Measurements from ENCODE around the gene PRR12. TPM values are rescaled to one million over a fixed set of nuclear protein-coding genes. Genes with fewer than 3 reads are reported as not detected.

Gene PRR12
- total RNA-seq, 3 donors from 2014 or later, result 24.2 to 37.3 (median 26.2) TPM

DNA sequence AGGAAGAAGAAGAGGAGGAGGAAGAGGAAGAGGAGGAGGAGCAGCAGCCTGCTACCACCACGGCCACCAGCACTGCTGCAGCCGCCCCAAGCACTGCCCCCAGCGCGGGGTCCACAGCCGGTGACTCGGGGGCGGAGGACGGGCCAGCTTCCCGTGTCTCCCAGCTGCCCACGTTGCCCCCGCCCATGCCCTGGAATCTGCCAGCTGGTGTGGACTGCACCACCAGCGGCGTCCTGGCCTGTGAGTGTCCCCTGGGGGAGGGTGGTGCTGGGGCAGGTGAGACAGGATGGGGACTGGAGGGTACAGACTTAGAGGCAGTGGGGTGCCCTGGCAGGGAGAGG is 62.5 kb downstream of the PRR12 start:
- TF ChIP-seq, protein P1, sequence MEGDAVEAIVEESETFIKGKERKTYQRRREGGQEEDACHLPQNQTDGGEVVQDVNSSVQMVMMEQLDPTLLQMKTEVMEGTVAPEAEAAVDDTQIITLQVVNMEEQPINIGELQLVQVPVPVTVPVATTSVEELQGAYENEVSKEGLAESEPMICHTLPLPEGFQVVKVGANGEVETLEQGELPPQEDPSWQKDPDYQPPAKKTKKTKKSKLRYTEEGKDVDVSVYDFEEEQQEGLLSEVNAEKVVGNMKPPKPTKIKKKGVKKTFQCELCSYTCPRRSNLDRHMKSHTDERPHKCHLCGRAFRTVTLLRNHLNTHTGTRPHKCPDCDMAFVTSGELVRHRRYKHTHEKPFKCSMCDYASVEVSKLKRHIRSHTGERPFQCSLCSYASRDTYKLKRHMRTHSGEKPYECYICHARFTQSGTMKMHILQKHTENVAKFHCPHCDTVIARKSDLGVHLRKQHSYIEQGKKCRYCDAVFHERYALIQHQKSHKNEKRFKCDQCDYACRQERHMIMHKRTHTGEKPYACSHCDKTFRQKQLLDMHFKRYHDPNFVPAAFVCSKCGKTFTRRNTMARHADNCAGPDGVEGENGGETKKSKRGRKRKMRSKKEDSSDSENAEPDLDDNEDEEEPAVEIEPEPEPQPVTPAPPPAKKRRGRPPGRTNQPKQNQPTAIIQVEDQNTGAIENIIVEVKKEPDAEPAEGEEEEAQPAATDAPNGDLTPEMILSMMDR (IDR thresholded peaks at IDR 0.05), result no peak
- DNase-seq, result no peak
- no peaks in the 10 kb centered on the region for H3K9me3 ChIP-seq
- peaks cover 7% of the 10 kb centered on the region for H3K36me3 ChIP-seq (ENCODE audit: low read depth)
- no peak overlapping the region for H3K4me3 ChIP-seq
- H3K4me1 ChIP-seq (ENCODE audit: low read depth), result no peaks in the 10 kb centered on the region
- intact Hi-C loops (cut with DNase I, micrococcal nuclease), result no loop called here
- ATAC-seq, result no peak

DNA sequence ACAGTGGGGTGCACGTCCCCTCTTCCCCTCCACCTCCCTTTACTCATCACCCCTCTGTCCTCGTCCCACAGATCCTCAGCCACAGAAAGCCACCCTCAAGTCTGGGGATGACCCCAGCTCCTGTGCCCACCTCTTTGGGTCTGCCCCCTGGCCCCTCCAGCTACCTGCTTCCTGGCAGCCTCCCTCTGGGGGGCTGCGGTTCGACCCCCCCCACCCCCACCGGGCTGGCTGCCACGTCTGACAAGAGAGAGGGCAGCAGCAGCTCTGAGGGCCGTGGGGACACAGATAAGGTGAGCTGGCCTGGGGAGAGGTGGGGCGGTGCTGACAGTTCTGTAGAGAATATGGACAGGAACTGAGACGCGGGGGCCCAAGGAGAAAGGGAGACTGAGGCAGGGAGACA is 63.6 kb downstream of the PRR12 start:
- H3K9me3 ChIP-seq, result no peaks in the 10 kb centered on the region
- no peak for DNase-seq
- H3K36me3 ChIP-seq (ENCODE audit: low read depth), result peaks cover 7% of the 10 kb centered on the region
- no peak overlapping the region for H3K4me3 ChIP-seq
- TF ChIP-seq, protein P1 (IDR thresholded peaks at IDR 0.05), result no peak
- H3K4me1 ChIP-seq (ENCODE audit: low read depth), result no peaks in the 10 kb centered on the region
- no peak for ATAC-seq
- intact Hi-C loops (cut with DNase I, micrococcal nuclease), result no loop called here

DNA sequence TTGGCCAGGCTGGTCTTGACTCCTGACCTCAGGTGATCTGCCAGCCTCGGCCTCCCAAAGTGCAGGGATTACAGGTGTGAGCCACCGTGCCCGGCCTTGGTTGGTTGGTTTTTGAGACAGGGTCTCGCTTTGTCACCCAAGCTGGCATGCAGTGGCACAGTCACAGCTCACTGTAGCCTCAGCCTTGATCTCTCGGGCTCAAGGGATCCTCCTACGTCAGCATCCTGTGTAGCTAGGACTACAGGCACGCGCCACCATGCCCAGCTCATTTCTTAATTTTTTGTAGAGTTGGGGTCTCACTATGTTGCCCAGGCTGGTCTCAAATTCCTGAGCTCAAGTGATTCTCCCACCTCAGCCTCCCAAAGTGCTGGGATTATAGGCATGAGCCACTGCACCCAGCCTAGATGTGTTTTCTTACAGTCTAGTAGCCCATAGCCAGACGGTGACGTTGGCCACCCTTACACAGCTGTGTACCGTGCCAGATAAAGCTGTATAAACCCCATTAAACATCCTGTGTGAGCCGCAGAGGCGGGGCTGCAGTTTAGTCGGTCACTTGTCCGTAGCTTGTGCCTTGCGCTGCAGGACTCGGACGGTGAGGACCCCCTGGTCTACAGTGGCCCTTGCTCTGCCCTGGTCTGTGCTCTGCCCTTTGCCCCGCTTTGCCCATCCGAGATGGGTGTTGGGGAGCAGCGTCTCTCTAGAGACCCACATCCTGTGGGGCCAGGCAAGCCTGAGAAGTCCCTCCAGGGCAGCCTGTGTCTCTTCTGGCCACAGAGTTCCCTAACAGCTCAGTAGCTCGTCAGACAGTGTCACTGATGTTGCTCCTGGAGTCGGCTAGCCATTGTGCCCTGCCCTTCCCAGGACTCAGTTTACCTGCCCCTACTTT is 64.8 kb downstream of the PRR12 start:
- TF ChIP-seq, protein P1 (IDR thresholded peaks at IDR 0.05), result no peak
- ATAC-seq (no peak), DNase-seq (peak in 1 of 3 donors; percentile 27)
- Histone ChIP-seq H3K36me3 (ENCODE audit: low read depth) (peaks cover 7% of the 10 kb centered on the region), H3K4me3 (no peak overlapping the region), H3K9me3 (no peaks in the 10 kb centered on the region), H3K4me1 (ENCODE audit: low read depth) (no peaks in the 10 kb centered on the region)
- intact Hi-C loops (cut with DNase I, micrococcal nuclease), result no loop called here

DNA sequence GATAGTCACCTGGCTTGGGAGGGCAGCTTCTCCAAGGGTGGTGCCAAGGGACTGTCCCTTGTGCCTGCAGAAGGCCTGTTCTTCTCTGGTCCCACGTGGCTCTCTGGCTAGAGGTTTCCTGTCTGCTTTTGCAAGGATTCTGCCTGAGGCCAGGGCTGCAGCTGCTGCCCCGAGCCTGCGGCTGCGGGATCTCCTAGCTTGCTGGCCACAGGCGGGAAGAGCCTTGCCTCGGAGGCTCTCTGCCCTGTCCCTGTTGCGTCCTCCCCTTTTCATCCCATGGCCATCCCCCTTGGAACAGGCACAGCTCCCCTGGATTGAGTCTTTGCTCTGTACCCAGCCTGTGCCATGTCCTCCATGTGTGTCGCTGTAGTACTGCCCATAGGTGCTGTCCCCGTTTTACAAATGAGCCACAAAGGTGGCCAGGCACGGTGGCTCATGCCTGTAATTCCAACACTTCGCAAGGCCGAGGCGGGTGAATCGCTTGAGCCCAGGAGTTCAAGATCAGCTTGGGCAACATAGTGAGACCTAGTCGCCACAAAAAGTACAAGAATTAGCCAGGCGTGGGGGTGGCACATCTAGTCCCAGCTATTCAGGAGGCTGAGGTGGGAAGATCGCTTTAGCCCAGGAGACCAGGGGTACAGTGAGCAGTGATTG is 65.6 kb downstream of the PRR12 start:
- no peak for DNase-seq

DNA sequence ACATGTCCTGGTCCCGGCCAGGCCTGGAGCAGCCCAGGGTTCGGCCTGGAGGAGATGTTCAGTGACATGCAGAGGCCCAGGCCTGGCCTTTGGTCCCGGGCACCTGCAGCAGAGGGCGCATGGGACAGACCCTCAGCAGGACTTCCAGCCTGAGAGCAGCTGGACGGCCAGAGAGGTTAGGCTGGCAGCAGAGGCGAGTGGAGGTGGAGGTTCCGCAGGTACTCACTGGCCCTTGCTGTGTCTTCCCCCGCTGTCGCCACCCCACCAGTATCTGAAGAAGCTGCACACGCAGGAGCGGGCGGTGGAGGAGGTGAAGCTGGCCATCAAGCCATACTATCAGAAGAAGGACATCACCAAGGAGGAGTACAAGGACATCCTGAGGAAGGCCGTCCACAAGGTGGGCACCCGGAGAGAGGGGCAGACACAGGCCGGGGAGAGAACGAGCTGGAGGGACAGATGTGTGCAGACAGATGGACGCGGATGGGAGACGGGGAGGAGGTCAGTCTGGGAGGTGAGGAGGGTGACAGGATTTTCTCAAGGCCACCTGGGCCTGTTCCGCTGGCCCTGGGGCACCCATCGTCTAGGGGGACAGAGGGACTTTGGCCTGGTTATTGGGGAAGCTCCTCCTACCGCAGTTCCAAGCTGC is 66.6 kb downstream of the PRR12 start:
- H3K9me3 ChIP-seq, result no peaks in the 10 kb centered on the region
- ATAC-seq (no peak), DNase-seq (no peak)
- no peaks in the 10 kb centered on the region for H3K4me1 ChIP-seq (ENCODE audit: low read depth)
- TF ChIP-seq, protein P1 (IDR thresholded peaks at IDR 0.05), result no peak
- intact Hi-C loops (cut with DNase I, micrococcal nuclease), result no loop called here
- H3K36me3 ChIP-seq (ENCODE audit: low read depth), result peaks cover 12% of the 10 kb centered on the region
- no peak overlapping the region for H3K4me3 ChIP-seq

More for the DNA sequence above, 65.6 kb downstream of the PRR12 start:
- no peak for ATAC-seq
- Histone ChIP-seq H3K4me1 (ENCODE audit: low read depth) (no peaks in the 10 kb centered on the region), H3K4me3 (no peak overlapping the region), H3K9me3 (no peaks in the 10 kb centered on the region), H3K36me3 (ENCODE audit: low read depth) (peaks cover 8% of the 10 kb centered on the region)
- TF ChIP-seq, protein P1 (IDR thresholded peaks at IDR 0.05), result no peak
- intact Hi-C loops (cut with DNase I, micrococcal nuclease), result no loop called here
